Prostate gland (tissue), 2 donors: ENCODE data around the gene ABCE1. TPM values are rescaled to one million over a fixed set of nuclear protein-coding genes. Genes with fewer than 3 reads are reported as not detected.

Experiments
- DNase-seq: peaks from one replicate; pipeline ENCODE4 v3.0.0-alpha.2; 2019; ENCODE audit warnings: low spot score
- H3K27ac ChIP-seq, 2 donors: fragments of 200-600 bp; sonication (generic); 2 replicates each; pipeline ENCODE4 v1.5.1; 2017 to 2019
- H3K27me3 ChIP-seq: fragments of 200-600 bp; sonication (generic); replicated peaks from 2 replicates; pipeline ENCODE4 v1.5.1; 2019; ENCODE audit not compliant: insufficient read depth
- H3K36me3 ChIP-seq, 2 donors: fragments of 200-600 bp; sonication (generic); 1 replicate in 1 of 2; 2 replicates in 1 of 2; pipeline versions ENCODE4 v1.5.1 to v1.8.1; 2017 to 2019
- H3K4me1 ChIP-seq: fragments of 200-600 bp; sonication (generic); replicated peaks from 2 replicates; pipeline ENCODE4 v1.5.1; 2019
- H3K4me3 ChIP-seq, 2 donors: fragments of 200-600 bp; sonication (generic); 2 replicates each; pipeline ENCODE4 v1.5.1; 2017 to 2019
- H3K9me3 ChIP-seq: fragments of 200-600 bp; sonication (generic); 2 replicates; pipeline ENCODE4 v1.5.1; 2017
- POLR2A ChIP-seq: fragments of 450-650 bp; IDR thresholded peaks from one replicate; pipeline ENCODE4 v1.6.1; 2016; ENCODE audit warnings: antibody characterized with exemption, mild to moderate bottlenecking
- POLR2AphosphoS5 ChIP-seq: sonication (generic); formaldehyde crosslinking; IDR thresholded peaks from one replicate; pipeline ENCODE4 v1.6.1; 2017; ENCODE audit warnings: antibody characterized with exemption
- WGBS: methylation state at CpG from one replicate; pipeline ENCODE4 v1.1.5; 2018; 5-methylcytosine and 5-hydroxymethylcytosine counted together
- intact Hi-C: fragments of 100-400 bp; cut with DNase I; formaldehyde crosslinking; loops from one replicate; pipeline ENCODE4 v1.14.2; 2022
- total RNA-seq, 2 donors: library from RNA; depleted of rRNA; stranded (reverse); fragments of >200 nt; gene quantifications; one replicate each; pipeline ENCODE4 v1.1.0, GENCODE V29; 2016
- TF ChIP-seq, protein P1 (sequence below), 4 experiments: fragments of 200-600 bp in 2 of 4; fragments of 450-650 bp in 2 of 4; sonication (generic) in 2 of 4; IDR thresholded peaks; 1 replicate in 3 of 4; 2 replicates in 1 of 4; pipeline ENCODE4 v1.5.1; 2016 to 2019; ENCODE audit warnings: antibody characterized with exemption in 4 of 4, mild to moderate bottlenecking in 2 of 4, moderate library complexity in 2 of 4

Gene ABCE1
- total RNA-seq, 2 donors from 2014 or later, result 41.1 to 61.0 TPM

DNA sequence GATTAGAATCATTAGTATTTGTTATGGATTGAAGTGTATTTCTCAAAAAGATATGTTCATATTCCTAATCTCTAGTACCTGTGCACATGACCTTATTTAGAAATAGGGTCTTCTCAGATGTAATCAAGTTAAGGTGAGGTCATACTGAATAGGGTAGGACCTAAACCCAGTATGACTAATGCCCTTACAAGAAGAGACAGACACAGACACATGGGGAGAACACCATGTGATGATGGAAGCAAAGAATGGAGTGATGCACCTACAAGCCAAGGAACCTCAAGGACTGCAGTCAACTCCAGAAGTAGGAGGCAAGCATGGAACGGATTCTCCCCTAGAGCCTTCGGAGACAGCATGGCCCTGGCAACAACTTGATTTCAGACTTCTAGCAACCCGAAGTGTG lies 50.9 kb downstream of the ABCE1 start:
- no peak for DNase-seq
- Histone ChIP-seq H3K27me3 (no peaks in the 10 kb centered on the region), H3K4me3 (no peak overlapping the region), H3K36me3 (peaks cover 0 to 5% of the 10 kb centered on the region in 2 donors), H3K4me1 (no peaks in the 10 kb centered on the region), H3K9me3 (no peaks in the 10 kb centered on the region), H3K27ac (no peak overlapping the region)
- intact Hi-C loops, result no loop called here
- WGBS, result 98% methylated on average over 3 of the region's 3 CpGs
- TF ChIP-seq POLR2A (no peak), POLR2AphosphoS5 (no peak)
- TF ChIP-seq, protein P1, sequence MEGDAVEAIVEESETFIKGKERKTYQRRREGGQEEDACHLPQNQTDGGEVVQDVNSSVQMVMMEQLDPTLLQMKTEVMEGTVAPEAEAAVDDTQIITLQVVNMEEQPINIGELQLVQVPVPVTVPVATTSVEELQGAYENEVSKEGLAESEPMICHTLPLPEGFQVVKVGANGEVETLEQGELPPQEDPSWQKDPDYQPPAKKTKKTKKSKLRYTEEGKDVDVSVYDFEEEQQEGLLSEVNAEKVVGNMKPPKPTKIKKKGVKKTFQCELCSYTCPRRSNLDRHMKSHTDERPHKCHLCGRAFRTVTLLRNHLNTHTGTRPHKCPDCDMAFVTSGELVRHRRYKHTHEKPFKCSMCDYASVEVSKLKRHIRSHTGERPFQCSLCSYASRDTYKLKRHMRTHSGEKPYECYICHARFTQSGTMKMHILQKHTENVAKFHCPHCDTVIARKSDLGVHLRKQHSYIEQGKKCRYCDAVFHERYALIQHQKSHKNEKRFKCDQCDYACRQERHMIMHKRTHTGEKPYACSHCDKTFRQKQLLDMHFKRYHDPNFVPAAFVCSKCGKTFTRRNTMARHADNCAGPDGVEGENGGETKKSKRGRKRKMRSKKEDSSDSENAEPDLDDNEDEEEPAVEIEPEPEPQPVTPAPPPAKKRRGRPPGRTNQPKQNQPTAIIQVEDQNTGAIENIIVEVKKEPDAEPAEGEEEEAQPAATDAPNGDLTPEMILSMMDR (IDR thresholded peaks at IDR 0.05), result no peak

DNA sequence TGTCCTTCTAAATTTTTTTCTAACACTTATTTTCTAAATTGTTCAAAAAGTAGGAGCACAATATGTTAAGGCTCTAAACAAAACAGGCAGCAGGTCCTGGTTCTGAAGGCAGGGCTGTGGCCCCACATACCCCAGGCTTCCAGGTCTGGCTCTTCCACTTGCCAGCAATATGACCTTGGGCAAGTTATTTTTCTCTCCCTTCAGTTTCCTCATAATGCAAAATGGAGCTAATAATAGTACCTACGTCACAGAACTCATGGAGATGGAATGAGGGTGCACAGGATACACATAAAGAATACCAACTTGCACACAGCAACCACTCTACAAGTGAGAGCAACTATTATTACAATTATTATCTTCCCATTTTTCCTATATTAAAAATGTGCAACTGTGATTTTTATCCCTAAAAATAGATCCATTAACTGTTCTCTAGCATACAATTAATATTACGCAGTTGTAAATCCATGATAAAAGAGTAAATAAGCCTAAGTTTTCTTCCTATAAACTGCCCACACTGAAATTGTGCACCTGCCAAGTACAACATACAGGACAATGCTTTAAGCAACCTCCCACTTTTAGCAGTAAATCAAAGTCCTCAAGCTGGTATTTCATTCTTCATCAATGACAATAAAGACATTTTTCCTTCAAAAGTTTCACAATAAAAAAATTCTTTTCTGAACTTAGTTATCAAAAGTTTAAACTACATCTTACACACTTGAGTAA lies 55.2 kb downstream of the ABCE1 start:
- no peaks in the 10 kb centered on the region for H3K36me3 ChIP-seq
- DNase-seq, result no peak
- no peak overlapping the region for H3K4me3 ChIP-seq
- H3K27ac ChIP-seq, result no peak overlapping the region
- H3K9me3 ChIP-seq, result no peaks in the 10 kb centered on the region
- intact Hi-C loops, result loop anchor here (10.0 kb wide), 1 partner anchor 461 kb away; the partner anchor contains the start of gene MMAA
- H3K4me1 ChIP-seq, result no peaks in the 10 kb centered on the region
- TF ChIP-seq POLR2AphosphoS5 (no peak), POLR2A (no peak)
- TF ChIP-seq, protein P1 (IDR thresholded peaks at IDR 0.05), result no peak
- no peaks in the 10 kb centered on the region for H3K27me3 ChIP-seq
- WGBS, result 55% methylated on average over 2 of the region's 2 CpGs

DNA sequence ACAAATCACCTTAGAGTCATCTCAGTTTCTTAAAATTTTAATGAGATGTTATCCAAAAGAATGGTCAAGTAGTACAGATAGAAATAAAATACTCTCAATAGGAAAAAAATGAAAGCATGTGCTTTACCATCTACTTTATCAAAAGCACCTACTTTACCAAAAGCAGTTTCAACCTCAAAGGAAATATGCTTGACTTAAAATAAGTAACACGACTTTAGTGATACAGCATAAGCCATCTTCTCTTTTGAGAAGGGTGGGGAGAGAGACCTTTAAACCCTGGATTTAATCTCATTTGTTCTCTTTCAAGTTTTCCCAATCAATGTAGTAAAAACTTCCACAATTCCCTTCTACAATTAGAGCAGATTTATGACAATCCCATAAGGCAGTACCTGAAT lies 55.8 kb downstream of the ABCE1 start:
- intact Hi-C loops, result loop anchor here (10.0 kb wide), 1 partner anchor 461 kb away; the partner anchor contains the start of gene MMAA
- H3K27me3 ChIP-seq, result no peaks in the 10 kb centered on the region
- H3K4me1 ChIP-seq, result no peaks in the 10 kb centered on the region
- WGBS, result 29% methylated on average over 1 of the region's 1 CpG
- DNase-seq, result no peak
- no peaks in the 10 kb centered on the region for H3K9me3 ChIP-seq
- no peak overlapping the region for H3K27ac ChIP-seq
- H3K36me3 ChIP-seq, result no peaks in the 10 kb centered on the region
- TF ChIP-seq POLR2AphosphoS5, result no peak
- TF ChIP-seq POLR2A, result no peak
- TF ChIP-seq, protein P1 (IDR thresholded peaks at IDR 0.05), result no peak
- H3K4me3 ChIP-seq, result no peak overlapping the region

DNA sequence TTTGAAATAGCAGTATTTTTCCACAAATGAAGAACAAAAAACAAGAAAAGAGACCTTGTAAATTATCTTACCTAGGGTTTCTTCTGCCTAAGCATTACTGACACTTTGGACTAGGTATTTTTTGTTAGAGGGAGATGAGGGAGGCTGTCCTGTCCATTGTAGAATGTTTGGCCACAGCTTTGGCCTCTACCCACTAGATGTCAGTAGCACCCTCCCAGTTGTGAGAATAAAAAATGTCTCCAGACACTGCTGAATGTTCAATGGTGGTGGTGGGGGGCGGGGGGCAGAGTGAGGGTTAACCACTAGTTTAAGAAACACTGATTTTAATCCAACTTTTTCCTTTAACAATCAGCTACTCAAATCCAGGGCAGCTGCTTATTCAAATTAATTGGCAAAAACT lies 56.5 kb downstream of the ABCE1 start:
- 85% methylated on average over 1 of the region's 1 CpG for WGBS
- H3K4me1 ChIP-seq, result no peaks in the 10 kb centered on the region
- TF ChIP-seq, protein P1 (IDR thresholded peaks at IDR 0.05), result peak in 2 of 4 experiments; percentile 13 to 17
- TF ChIP-seq POLR2AphosphoS5, result no peak
- no peak overlapping the region for H3K27ac ChIP-seq
- H3K4me3 ChIP-seq, result no peak overlapping the region
- H3K9me3 ChIP-seq, result no peaks in the 10 kb centered on the region
- intact Hi-C loops, result loop anchor here (10.0 kb wide), 1 partner anchor 460 kb away; the partner anchor contains the start of gene MMAA
- DNase-seq, result no peak
- H3K36me3 ChIP-seq, result no peaks in the 10 kb centered on the region
- no peaks in the 10 kb centered on the region for H3K27me3 ChIP-seq
